Mucosa of descending colon (tissue), 3 donors: ENCODE results near the gene UVSSA. TPM values are rescaled to one million over a fixed set of nuclear protein-coding genes. Genes with fewer than 3 reads are reported as not detected.
"Not testable (repeated sequence)": the region's sequence is repeated elsewhere in the genome, so short reads cannot be mapped to it uniquely, and the experiment has no call there.

ENCODE experiments used
- ATAC-seq: fragments of 200-7000 bp; cut with Tn5 transposase; one replicate; pipeline ENCODE4 v1.9.1; 2020; ENCODE audit warnings: mild to moderate bottlenecking, moderate library complexity
- DNase-seq, 3 donors: peaks; one replicate each; pipeline ENCODE4 v3.0.0-alpha.2; 2020
- H3K36me3 ChIP-seq: fragments of 200-600 bp; one replicate; pipeline ENCODE4 v1.8.0; 2021; ENCODE audit warnings: low read depth, mild to moderate bottlenecking
- H3K4me1 ChIP-seq: fragments of 200-600 bp; one replicate; pipeline ENCODE4 v1.8.0; 2021; ENCODE audit warnings: low read depth, mild to moderate bottlenecking
- H3K4me3 ChIP-seq: fragments of 200-600 bp; one replicate; pipeline ENCODE4 v1.8.0; 2021; ENCODE audit warnings: mild to moderate bottlenecking
- H3K9me3 ChIP-seq: fragments of 200-600 bp; one replicate; pipeline ENCODE4 v1.8.0; 2021; ENCODE audit warnings: mild to moderate bottlenecking
- intact Hi-C, 2 donors: fragments of 100-400 bp; cut with DNase I in 1 of 2; cut with micrococcal nuclease in 1 of 2; formaldehyde crosslinking; loops; one replicate each; pipeline versions ENCODE4 v1.11.0 to v1.11.1; 2022; cut with DNase I, micrococcal nuclease
- total RNA-seq, 3 donors: library from RNA; stranded (reverse); fragmentation: NEBNext Ultra II Directional in 2 of 3; extraction: Animal tissue kit (Norgen Biotek cat#: 25700) in 2 of 3; gene quantifications; one replicate each; pipeline versions ENCODE4 v1.2.1 to v1.2.4, GENCODE V29; 2021 to 2023
- TF ChIP-seq, protein P1 (sequence below): fragments of 200-600 bp; IDR thresholded peaks from one replicate; pipeline ENCODE4 v1.8.0; 2022; ENCODE audit warnings: antibody characterized with exemption, mild to moderate bottlenecking
- donor health status: DM: no; HTN: no; CAD: no; lungs with moderate emphysema.
- donor health status: DM: no; HTN: no; CAD: no.
- donor health status: DM: no; HTN: yes; CAD: no.

UVSSA gene
- total RNA-seq, 3 donors from 2014 or later, result 31.7 to 39.9 (median 36.8) TPM

DNA sequence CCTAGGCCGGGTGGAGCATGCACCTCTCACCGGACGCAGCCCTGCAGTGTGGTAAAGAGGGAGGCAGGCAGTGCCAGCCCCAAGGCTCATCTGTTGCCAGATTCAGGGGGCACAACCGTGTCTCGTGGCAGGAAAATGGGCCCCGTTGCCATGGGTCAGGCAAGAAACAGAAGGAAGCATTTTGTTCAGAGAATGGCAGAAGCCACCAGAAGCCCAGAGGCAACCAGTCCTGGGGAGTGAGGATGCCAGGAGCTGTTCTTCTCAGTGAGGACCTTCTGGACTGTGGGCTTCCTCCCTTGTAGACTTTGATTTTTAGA, 12.5 kb upstream of the UVSSA start:
- DNase-seq, result no peak
- peaks cover 10% of the 10 kb centered on the region for H3K36me3 ChIP-seq
- H3K9me3 ChIP-seq, result no peaks in the 10 kb centered on the region
- TF ChIP-seq, protein P1, sequence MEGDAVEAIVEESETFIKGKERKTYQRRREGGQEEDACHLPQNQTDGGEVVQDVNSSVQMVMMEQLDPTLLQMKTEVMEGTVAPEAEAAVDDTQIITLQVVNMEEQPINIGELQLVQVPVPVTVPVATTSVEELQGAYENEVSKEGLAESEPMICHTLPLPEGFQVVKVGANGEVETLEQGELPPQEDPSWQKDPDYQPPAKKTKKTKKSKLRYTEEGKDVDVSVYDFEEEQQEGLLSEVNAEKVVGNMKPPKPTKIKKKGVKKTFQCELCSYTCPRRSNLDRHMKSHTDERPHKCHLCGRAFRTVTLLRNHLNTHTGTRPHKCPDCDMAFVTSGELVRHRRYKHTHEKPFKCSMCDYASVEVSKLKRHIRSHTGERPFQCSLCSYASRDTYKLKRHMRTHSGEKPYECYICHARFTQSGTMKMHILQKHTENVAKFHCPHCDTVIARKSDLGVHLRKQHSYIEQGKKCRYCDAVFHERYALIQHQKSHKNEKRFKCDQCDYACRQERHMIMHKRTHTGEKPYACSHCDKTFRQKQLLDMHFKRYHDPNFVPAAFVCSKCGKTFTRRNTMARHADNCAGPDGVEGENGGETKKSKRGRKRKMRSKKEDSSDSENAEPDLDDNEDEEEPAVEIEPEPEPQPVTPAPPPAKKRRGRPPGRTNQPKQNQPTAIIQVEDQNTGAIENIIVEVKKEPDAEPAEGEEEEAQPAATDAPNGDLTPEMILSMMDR, result no peak
- peaks cover 4% of the 10 kb centered on the region for H3K4me1 ChIP-seq
- intact Hi-C loops, result no loop called here
- no peak for ATAC-seq
- H3K4me3 ChIP-seq, result no peak overlapping the region

DNA sequence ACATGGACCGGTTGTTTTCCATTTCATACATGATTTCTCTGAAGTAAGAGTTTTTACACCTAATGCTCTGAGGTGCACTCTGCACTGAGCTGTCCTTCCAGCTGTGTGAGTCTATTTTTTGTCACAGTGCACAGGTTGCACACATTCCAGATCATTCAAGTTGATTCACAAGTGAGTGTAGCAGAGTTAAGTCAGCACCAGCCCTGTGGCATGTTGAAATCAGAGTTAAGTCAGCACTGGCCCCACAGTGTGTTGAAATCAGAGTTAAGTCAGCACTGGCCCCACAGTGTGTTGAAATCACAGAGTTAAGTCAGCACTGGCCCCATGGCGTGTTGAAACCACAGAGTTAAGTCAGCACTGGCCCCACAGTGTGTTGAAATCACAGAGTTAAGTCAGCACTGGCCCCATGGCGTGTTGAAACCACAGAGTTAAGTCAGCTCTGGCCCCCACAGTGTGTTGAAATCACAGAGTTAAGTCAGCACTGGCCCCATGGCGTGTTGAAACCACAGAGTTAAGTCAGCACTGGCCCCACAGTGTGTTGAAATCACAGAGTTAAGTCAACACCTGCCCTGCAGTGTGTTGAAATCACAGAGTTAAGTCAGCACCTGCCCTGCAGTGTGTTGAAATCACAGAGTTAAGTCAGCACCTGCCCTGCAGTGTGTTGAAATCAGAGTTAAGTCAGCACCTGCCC, 11.7 kb upstream of the UVSSA start:
- H3K9me3 ChIP-seq, H3K4me3 ChIP-seq, H3K4me1 ChIP-seq, ATAC-seq, DNase-seq, intact Hi-C loops: not testable (repeated sequence)
- H3K36me3 ChIP-seq, result peaks cover 16% of the 10 kb centered on the region

DNA sequence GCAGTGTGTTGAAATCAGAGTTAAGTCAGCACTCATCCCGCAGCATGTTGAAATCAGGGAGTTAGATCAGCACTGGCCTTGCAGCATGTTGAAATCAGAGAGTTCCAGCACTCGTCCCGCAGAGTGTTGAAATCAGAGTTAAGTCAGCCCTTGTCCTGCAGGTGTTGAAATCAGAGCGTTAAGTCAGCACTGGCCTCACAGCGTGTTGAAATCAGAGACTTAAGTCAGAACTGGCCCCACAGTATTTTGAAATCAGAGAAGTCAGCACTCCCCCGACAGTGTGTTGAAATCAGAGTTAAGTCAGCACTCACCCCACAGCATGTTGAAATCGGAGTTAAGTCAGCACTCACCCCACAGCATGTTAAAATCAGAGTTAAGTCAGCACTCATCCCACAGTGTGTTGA, 10.9 kb upstream of the UVSSA start:
- DNase-seq (no peak), ATAC-seq (no peak)
- Histone ChIP-seq H3K36me3 (peaks cover 16% of the 10 kb centered on the region), H3K4me1 (no peaks in the 10 kb centered on the region), H3K9me3 (no peaks in the 10 kb centered on the region), H3K4me3 (no peak overlapping the region)
- intact Hi-C loops, result no loop called here
- TF ChIP-seq, protein P1, result no peak

DNA sequence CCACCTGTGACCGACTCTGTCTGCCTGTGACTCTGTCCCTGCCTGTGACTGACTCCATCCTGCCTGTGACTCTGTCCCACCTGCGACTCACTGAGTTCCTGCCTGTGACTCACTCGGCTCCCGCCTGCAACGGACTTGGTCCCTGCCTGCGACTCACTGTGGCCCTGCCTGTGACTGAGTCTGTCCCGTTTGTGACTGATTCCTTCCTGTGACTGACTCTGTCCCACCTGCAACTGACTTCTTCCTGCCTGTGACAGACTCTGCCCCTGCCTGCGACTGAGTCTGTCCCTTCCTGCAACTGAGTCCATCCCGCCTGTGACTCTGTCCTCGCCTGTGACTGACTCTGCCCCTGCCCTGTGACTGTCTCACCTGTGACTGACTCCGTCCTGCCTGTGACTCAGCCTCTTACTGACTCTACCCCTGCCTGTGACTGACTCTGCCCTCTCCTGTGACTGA, 9.6 kb upstream of the UVSSA start:
- TF ChIP-seq, protein P1, result no peak
- DNase-seq (peak in 1 of 3 donors; percentile 68), ATAC-seq (peak; percentile 83)
- no peaks in the 10 kb centered on the region for H3K9me3 ChIP-seq
- H3K4me1 ChIP-seq, result no peaks in the 10 kb centered on the region
- no peak overlapping the region for H3K4me3 ChIP-seq
- intact Hi-C loops, result no loop called here
- H3K36me3 ChIP-seq, result peaks cover 16% of the 10 kb centered on the region

DNA sequence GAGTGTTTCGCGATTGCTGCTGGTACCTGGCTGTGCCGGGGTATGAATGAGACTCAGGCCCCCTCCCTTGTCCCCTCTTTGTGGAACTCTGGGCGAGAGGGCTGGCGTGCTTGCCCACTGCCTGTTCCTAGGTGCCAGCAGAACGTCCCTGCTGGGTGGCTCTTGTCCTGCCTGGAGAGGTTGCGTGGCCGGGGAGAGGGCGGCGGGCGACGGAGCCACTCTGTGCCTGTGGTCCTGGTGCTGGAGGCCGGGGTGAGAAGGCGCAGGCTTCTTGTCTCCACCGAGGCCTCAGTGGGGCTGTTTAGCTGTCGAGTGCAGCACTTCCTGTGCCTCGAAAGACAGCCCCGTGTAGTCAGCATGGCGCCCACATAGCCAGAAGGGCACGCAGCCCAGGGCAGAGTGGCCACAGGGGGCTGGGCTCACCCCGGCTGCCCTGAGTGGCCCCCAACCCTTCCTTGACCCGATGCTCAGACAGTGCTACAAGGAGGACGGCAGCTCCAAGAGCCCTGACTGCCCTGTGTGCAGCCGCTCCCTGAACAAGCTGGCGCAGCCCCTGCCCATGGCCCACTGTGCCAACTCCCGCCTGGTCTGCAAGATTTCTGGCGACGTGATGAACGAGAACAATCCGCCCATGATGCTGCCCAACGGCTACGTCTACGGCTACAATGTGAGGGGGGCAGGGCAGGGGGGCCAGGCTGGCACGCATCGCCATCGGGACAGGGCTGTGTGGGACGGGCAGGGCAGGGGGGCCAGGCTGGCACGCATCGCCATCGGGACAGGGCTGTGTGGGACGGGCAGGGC, 8.9 kb upstream of the UVSSA start:
- H3K4me1 ChIP-seq, result no peaks in the 10 kb centered on the region
- intact Hi-C loops, result no loop called here
- peak in 1 of 3 donors; percentile 36 for DNase-seq
- ATAC-seq, result no peak
- H3K9me3 ChIP-seq, result no peaks in the 10 kb centered on the region
- H3K4me3 ChIP-seq, result no peak overlapping the region
- TF ChIP-seq, protein P1, result no peak
- peaks cover 16% of the 10 kb centered on the region for H3K36me3 ChIP-seq

DNA sequence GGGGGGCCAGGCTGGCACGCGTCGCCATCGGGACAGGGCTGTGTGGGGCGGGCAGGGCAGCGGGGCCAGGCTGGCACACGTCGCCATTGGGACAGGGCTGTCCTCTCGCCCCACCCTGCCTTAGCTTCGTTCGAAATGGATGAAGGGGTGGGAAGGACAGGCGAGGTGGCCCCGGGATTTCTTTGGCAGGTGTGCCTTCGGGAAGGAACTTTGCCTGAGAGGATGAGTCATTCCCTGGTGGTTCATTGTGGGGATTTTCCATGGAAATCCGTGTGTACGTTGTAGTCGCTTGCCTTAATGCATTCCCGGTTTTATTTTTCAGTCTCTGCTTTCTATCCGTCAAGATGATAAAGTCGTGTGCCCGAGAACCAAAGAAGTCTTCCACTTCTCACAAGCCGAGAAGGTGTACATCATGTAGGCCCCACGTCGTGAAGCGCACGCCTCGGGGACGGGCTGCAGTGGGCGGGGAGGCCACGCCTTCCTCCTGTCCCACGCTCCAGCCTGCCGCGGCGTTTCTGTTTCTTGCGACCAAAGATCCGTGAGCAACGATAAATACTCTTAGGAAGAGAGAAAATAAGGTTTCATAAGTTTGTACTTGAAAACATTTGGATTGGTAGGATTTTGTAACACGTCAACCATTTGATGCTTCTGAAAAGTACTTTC, 8.1 kb upstream of the UVSSA start:
- intact Hi-C loops, result no loop called here
- peaks cover 16% of the 10 kb centered on the region for H3K36me3 ChIP-seq
- H3K4me3 ChIP-seq, result no peak overlapping the region
- no peaks in the 10 kb centered on the region for H3K9me3 ChIP-seq
- TF ChIP-seq, protein P1, result no peak
- peak in 1 of 3 donors; percentile 43 for DNase-seq
- H3K4me1 ChIP-seq, result no peaks in the 10 kb centered on the region
- ATAC-seq, result no peak
